ENCODE data around the gene PDPN. TPM values are rescaled to one million over a fixed set of nuclear protein-coding genes. Genes with fewer than 3 reads are reported as not detected.

Gene PDPN
- total RNA-seq, 1 experiment from 2014 or later: not detected

GRCh38 chr1:13597166-13597565 lies 13.5 kb downstream of the PDPN start:
- DNase-seq (ENCODE audit: low read depth, low spot score): no peak
- intact Hi-C loops (cut with micrococcal nuclease): no loop called here
- Histone ChIP-seq H2AFZ (ENCODE audit: low read depth, low read length, poor library complexity, severe bottlenecking) (no peak overlapping the region), H3K4me1 (ENCODE audit: control insufficient read depth in 1 of 2, insufficient read depth in 2 of 2, low read length in 2 of 2) (no peaks in the 10 kb centered on the region), H4K20me1 (ENCODE audit: insufficient read depth) (no peaks in the 10 kb centered on the region), H3K4me2 (ENCODE audit: low read length) (no peak overlapping the region), H3K27ac (ENCODE audit: low read depth, low read length) (no peak overlapping the region), H3K36me3 (ENCODE audit: control insufficient read depth in 1 of 2, insufficient read depth in 2 of 2, low read length in 2 of 2) (no peaks in the 10 kb centered on the region), H3K27me3 (ENCODE audit: insufficient read depth, low read length) (peaks cover 27% of the 10 kb centered on the region), H3K9ac (ENCODE audit: low read length) (no peak overlapping the region), H3K4me3 (replicated peaks in 1 of 2; ENCODE audit: low read depth in 1 of 2, low read length in 2 of 2) (no peak overlapping the region), H3K79me2 (ENCODE audit: insufficient read depth, low read length) (no peaks in the 10 kb centered on the region), H3K9me3 (ENCODE audit: control insufficient read depth in 1 of 2, insufficient read depth in 1 of 2, low read depth in 1 of 2, low read length in 2 of 2) (no peaks in the 10 kb centered on the region), H3K9me2 (ENCODE audit: insufficient read depth) (no peaks in the 10 kb centered on the region)
- TF ChIP-seq MAX (IDR thresholded peaks at IDR 0.05): no peak
- TF ChIP-seq ELF1 (IDR thresholded peaks at IDR 0.05; ENCODE audit: borderline replicate concordance, low read depth): no peak
- POLR2A ChIA-PET: interaction anchor here (1.6 kb wide), 1 partner anchor 9 kb away, joined by 4 read pairs; no protein-coding TSS in a partner anchor
- CTCF ChIA-PET: no interaction called here
- ATAC-seq: no peak
- BruUV-seq (replicated peaks): no TSS peak
- RAD21 ChIA-PET (ENCODE audit: low non-redundant PET in 1 of 2, low total read pairs in 2 of 2, uncharacterized antibody in 2 of 2, unreplicated experiment in 2 of 2): no interaction called here

DNA sequence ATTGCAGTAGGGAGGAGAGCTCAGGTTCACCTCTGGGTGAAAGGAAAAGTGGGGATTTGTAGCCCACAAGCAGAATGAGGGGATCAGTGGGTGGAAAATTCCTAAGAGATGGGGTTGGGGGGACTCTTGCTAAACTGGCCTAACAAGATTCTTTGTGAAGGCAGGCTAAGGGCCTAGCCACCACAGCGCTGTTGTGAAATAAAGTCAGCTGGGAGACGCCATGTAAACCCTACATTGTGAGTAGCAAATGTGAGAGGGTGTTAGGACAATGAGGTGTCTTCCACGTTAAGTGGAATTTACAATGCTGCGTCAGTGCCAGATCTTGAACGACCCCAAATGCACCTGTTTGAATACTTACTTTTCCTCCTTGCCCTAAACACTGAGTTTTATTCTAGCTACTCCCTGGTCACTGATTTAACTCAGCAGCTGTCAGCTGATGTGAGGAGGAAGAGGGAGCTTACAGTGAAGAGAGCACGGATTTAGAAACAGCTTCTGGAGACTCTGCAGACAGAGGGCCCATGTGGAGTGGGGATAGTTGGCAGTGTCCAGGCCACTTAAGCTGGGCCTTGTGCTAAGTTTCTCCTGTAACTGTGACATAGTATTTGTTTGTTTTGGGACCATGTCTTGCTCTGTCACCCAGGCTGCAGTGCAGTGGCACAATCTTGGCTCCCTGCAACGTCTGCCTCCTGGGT lies 17.3 kb downstream of the PDPN start:
- TF ChIP-seq, protein P1, sequence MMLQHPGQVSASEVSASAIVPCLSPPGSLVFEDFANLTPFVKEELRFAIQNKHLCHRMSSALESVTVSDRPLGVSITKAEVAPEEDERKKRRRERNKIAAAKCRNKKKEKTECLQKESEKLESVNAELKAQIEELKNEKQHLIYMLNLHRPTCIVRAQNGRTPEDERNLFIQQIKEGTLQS (IDR thresholded peaks at IDR 0.05): no peak
- TF ChIP-seq ZNF274 (IDR thresholded peaks at IDR 0.05; ENCODE audit: low read depth, low read length) (no peak), EZH2phosphoT487 (IDR thresholded peaks at IDR 0.05; ENCODE audit: borderline replicate concordance) (no peak), REST (IDR thresholded peaks at IDR 0.05; ENCODE audit: low read depth) (no peak), ELF1 (IDR thresholded peaks at IDR 0.05; ENCODE audit: borderline replicate concordance, low read depth) (no peak), YY1 (IDR thresholded peaks at IDR 0.05; ENCODE audit: extremely low read depth, insufficient replicate concordance, low read depth, low read length) (no peak), FOSL1 (IDR thresholded peaks at IDR 0.05; ENCODE audit: low read depth) (no peak), ZFX (IDR thresholded peaks at IDR 0.05) (no peak), SP1 (IDR thresholded peaks at IDR 0.05; ENCODE audit: low read depth) (no peak), SIN3A (IDR thresholded peaks at IDR 0.05; ENCODE audit: low read depth) (no peak), CBX3 (IDR thresholded peaks at IDR 0.05; ENCODE audit: low read depth) (no peak), JUND (IDR thresholded peaks at IDR 0.05) (no peak), EGR1 (IDR thresholded peaks at IDR 0.05; ENCODE audit: low read depth) (no peak)
- H3K4me2 ChIP-seq (ENCODE audit: low read length): no peak overlapping the region
- intact Hi-C loops (cut with micrococcal nuclease): no loop called here
- CTCF ChIA-PET: no interaction called here
- H4K20me1 ChIP-seq (ENCODE audit: insufficient read depth): no peaks in the 10 kb centered on the region
- POLR2A ChIA-PET: no interaction called here
- H2AFZ ChIP-seq (ENCODE audit: low read depth, low read length, poor library complexity, severe bottlenecking): no peak overlapping the region
- no peaks in the 10 kb centered on the region for H3K36me3 ChIP-seq (ENCODE audit: control insufficient read depth in 1 of 2, insufficient read depth in 2 of 2, low read length in 2 of 2)
- H3K4me1 ChIP-seq (ENCODE audit: control insufficient read depth in 1 of 2, insufficient read depth in 2 of 2, low read length in 2 of 2): no peaks in the 10 kb centered on the region
- H3K9me2 ChIP-seq (ENCODE audit: insufficient read depth): no peaks in the 10 kb centered on the region
- no TSS peak for BruUV-seq (replicated peaks)
- no peaks in the 10 kb centered on the region for H3K9me3 ChIP-seq (ENCODE audit: control insufficient read depth in 1 of 2, insufficient read depth in 1 of 2, low read depth in 1 of 2, low read length in 2 of 2)
- RAD21 ChIA-PET (ENCODE audit: low non-redundant PET in 1 of 2, low total read pairs in 2 of 2, uncharacterized antibody in 2 of 2, unreplicated experiment in 2 of 2): no interaction called here
- no peak overlapping the region for H3K27ac ChIP-seq (ENCODE audit: low read depth, low read length)
- H3K79me2 ChIP-seq (ENCODE audit: insufficient read depth, low read length): no peaks in the 10 kb centered on the region
- DNase-seq (ENCODE audit: low read depth, low spot score): no peak
- H3K9ac ChIP-seq (ENCODE audit: low read length): no peak overlapping the region
- no peak overlapping the region for H3K4me3 ChIP-seq (replicated peaks in 1 of 2; ENCODE audit: low read depth in 1 of 2, low read length in 2 of 2)
- H3K27me3 ChIP-seq (ENCODE audit: insufficient read depth, low read length): peaks cover 20% of the 10 kb centered on the region
- ATAC-seq: no peak

All from HCT116 (cell line).